ENCODE results near the gene NPFFR1.

GRCh38 chr10:70300461-70300860 lies 16.7 kb upstream of the NPFFR1 start:
- no peak for TF ChIP-seq CTCF (IDR thresholded peaks at IDR 0.05; ENCODE audit: poor library complexity)
- TF ChIP-seq EZH2 (IDR thresholded peaks at IDR 0.05; ENCODE audit: borderline replicate concordance), result no peak
